ENCODE measurements around the gene TBK1.

- TF ChIP-seq POLR2A (IDR thresholded peaks at IDR 0.05; ENCODE audit: low read depth) (no peak), CTCF (IDR thresholded peaks at IDR 0.05) (no peak)
Observed at GRCh38 chr12:64412459-64412858, 39.5 kb upstream of the TBK1 start.
